Activated B cell treated with CpG ODN at 0.5 μM for 24 hours (primary cell): ENCODE measurements around the gene MCUB. TPM values are rescaled to one million over a fixed set of nuclear protein-coding genes. Genes with fewer than 3 reads are reported as not detected.
A peak's percentile ranks its signal among the peaks of the same experiment; 100 is the strongest.

Source experiments
- ATAC-seq: fragments of 200-7000 bp; cut with Tn5 transposase; one replicate; pipeline ENCODE4 v1.10.0; 2021; ENCODE audit warnings: low read depth, mild to moderate bottlenecking, moderate library complexity
- CTCF ChIA-PET: fragments of 350-600 bp; sonication (Branson Sonifier 250); formaldehyde crosslinking; loops from one replicate; lab custom pipeline; 2021; ENCODE audit warnings: antibody characterized with exemption; lab: Charles Lee
- POLR2A ChIA-PET: fragments of 350-600 bp; sonication (Branson Sonifier 250); formaldehyde crosslinking; loops from one replicate; lab custom pipeline; 2021; ENCODE audit warnings: antibody characterized with exemption; lab: Charles Lee
- DNase-seq: peaks from one replicate; pipeline ENCODE4 v3.0.0; 2022
- H3K27ac Mint-ChIP-seq: one replicate; pipeline ENCODE4 v1.8.0; 2020; ENCODE audit warnings: mixed read lengths
- H3K27me3 Mint-ChIP-seq: one replicate; pipeline ENCODE4 v1.8.0; 2021; ENCODE audit warnings: mixed read lengths
- H3K36me3 Mint-ChIP-seq: one replicate; pipeline ENCODE4 v1.8.0; 2021; ENCODE audit warnings: low read depth, mixed read lengths
- H3K4me1 Mint-ChIP-seq: one replicate; pipeline ENCODE4 v1.8.0; 2021; ENCODE audit warnings: mixed read lengths
- H3K4me3 Mint-ChIP-seq: one replicate; pipeline ENCODE4 v1.8.0; 2020; ENCODE audit warnings: mild to moderate bottlenecking, mixed read lengths
- H3K9me3 Mint-ChIP-seq: one replicate; pipeline ENCODE4 v1.8.0; 2020; ENCODE audit warnings: mixed read lengths
- CTCF ChIP-seq: fragments of 200-600 bp; IDR thresholded peaks from one replicate; pipeline ENCODE4 v1.8.0; 2022; ENCODE audit warnings: antibody characterized with exemption, mild to moderate bottlenecking
- intact Hi-C: fragments of 100-400 bp; cut with micrococcal nuclease; formaldehyde crosslinking; loops from one replicate; pipeline ENCODE4 v1.15.1; 2024
- total RNA-seq: library from RNA; stranded (reverse); gene quantifications from 2 replicates; pipeline ENCODE4 v1.2.3, GENCODE V29; 2022

MCUB gene
- total RNA-seq, 1 donor from 2014 or later, result 28.9 TPM

GRCh38 chr4:109599046-109599652 is 39.1 kb downstream of the MCUB start:
- Mint-ChIP-seq H3K27me3 (no peaks in the 10 kb centered on the region), H3K9me3 (peaks cover 13% of the 10 kb centered on the region), H3K36me3 (peaks cover 37% of the 10 kb centered on the region), H3K27ac (peak overlapping the region; percentile 56), H3K4me1 (peaks cover 8% of the 10 kb centered on the region), H3K4me3 (no peak overlapping the region)
- intact Hi-C loops, result no loop called here
- ATAC-seq (no peak), DNase-seq (no peak)
- ChIA-PET POLR2A (interaction anchor here (0.7 kb wide), 2 partner anchors 22 to 26 kb away, joined by 3 to 6 read pairs; no protein-coding TSS in a partner anchor), CTCF (no interaction called here)
- TF ChIP-seq CTCF, result no peak

- CTCF ChIA-PET, result no interaction called here
- ATAC-seq, result no peak
- H3K4me3 Mint-ChIP-seq, result no peak overlapping the region
- TF ChIP-seq CTCF, result no peak
- no peak for DNase-seq
- H3K4me1 Mint-ChIP-seq, result peaks cover 16% of the 10 kb centered on the region
- H3K9me3 Mint-ChIP-seq, result peaks cover 13% of the 10 kb centered on the region
- intact Hi-C loops, result no loop called here
- POLR2A ChIA-PET, result no interaction called here
- peaks cover 47% of the 10 kb centered on the region for H3K36me3 Mint-ChIP-seq
- H3K27me3 Mint-ChIP-seq, result no peaks in the 10 kb centered on the region
- peak overlapping the region; percentile 26 for H3K27ac Mint-ChIP-seq
Measured at GRCh38 chr4:109600431-109600830, 40.4 kb downstream of the MCUB start.

- intact Hi-C loops, result no loop called here
- no peak for DNase-seq
- TF ChIP-seq CTCF, result no peak
- ChIA-PET CTCF (no interaction called here), POLR2A (no interaction called here)
- no peak for ATAC-seq
- H3K4me3 Mint-ChIP-seq, result no peak overlapping the region
- peaks cover 52% of the 10 kb centered on the region for H3K36me3 Mint-ChIP-seq
- H3K27me3 Mint-ChIP-seq, result no peaks in the 10 kb centered on the region
- H3K9me3 Mint-ChIP-seq, result peaks cover 17% of the 10 kb centered on the region
- no peak overlapping the region for H3K27ac Mint-ChIP-seq
- peaks cover 23% of the 10 kb centered on the region for H3K4me1 Mint-ChIP-seq
Measured at GRCh38 chr4:109601336-109601735, 41.3 kb downstream of the MCUB start.

GRCh38 chr4:109607976-109608375 is 47.9 kb downstream of the MCUB start:
- Mint-ChIP-seq H3K36me3 (peaks cover 59% of the 10 kb centered on the region), H3K4me3 (no peak overlapping the region), H3K9me3 (peaks cover 23% of the 10 kb centered on the region), H3K4me1 (peaks cover 35% of the 10 kb centered on the region), H3K27me3 (no peaks in the 10 kb centered on the region), H3K27ac (no peak overlapping the region)
- ATAC-seq (no peak), DNase-seq (no peak)
- POLR2A ChIA-PET, result no interaction called here
- CTCF ChIA-PET, result no interaction called here
- intact Hi-C loops, result no loop called here
- TF ChIP-seq CTCF, result no peak

- POLR2A ChIA-PET, result no interaction called here
- ATAC-seq (no peak), DNase-seq (no peak)
- CTCF ChIA-PET, result no interaction called here
- no peak overlapping the region for H3K27ac Mint-ChIP-seq
- H3K36me3 Mint-ChIP-seq, result peaks cover 54% of the 10 kb centered on the region
- no peaks in the 10 kb centered on the region for H3K27me3 Mint-ChIP-seq
- no peak overlapping the region for H3K4me3 Mint-ChIP-seq
- H3K9me3 Mint-ChIP-seq, result peaks cover 23% of the 10 kb centered on the region
- intact Hi-C loops, result no loop called here
- H3K4me1 Mint-ChIP-seq, result peaks cover 43% of the 10 kb centered on the region
- no peak for TF ChIP-seq CTCF
Measured at GRCh38 chr4:109608879-109609278, 48.8 kb downstream of the MCUB start.
